ENCODE data around the gene GPR162.

GRCh38 chr12:6788972-6789924, 32.4 kb upstream of the GPR162 start, which contains the start of gene CD4:
- no peak for TF ChIP-seq CTCF (IDR thresholded peaks at IDR 0.05)
- no peak for TF ChIP-seq EP300 (IDR thresholded peaks at IDR 0.05)

All from sigmoid colon (tissue), 4 donors.